Jurkat, Clone E6-1 (cell line): ENCODE data around the gene LAPTM5. TPM values are rescaled to one million over a fixed set of nuclear protein-coding genes. Genes with fewer than 3 reads are reported as not detected.
"Not testable (repeated sequence)": the region's sequence is repeated elsewhere in the genome, so short reads cannot be mapped to it uniquely, and the experiment has no call there.

Source experiments
- DNase-seq: peaks from one replicate; pipeline ENCODE4 v3.0.0-alpha.2; 2011; ENCODE audit warnings: low read depth, low spot score
- H3K4me3 ChIP-seq: 2 replicates; pipeline ENCODE4 v1.5.1; 2011; ENCODE audit warnings: mild to moderate bottlenecking, low read length, control low read depth, moderate library complexity
- polyA plus RNA-seq: library from polyadenylated mRNA; unstranded; fragments of >200 nt; gene quantifications from one replicate; pipeline ENCODE4 v1.2.1, GENCODE V29; 2012; ENCODE audit warnings: missing spikeins; ENCODE audit not compliant: insufficient read length, insufficient read depth

Gene LAPTM5
- 185 TPM for polyA plus RNA-seq

GRCh38 chr1:30757352-30758120, at the start of gene LAPTM5:
Gene LAPTM5, minus strand, starts transcription at chr1:30757774. Its CDS starts 29 bp downstream, at chr1:30757745.
- peak; percentile 54 for DNase-seq
- peak within 1 kb of the TSS; percentile 82 for H3K4me3 ChIP-seq

GRCh38 chr1:30806381-30807317, 49.1 kb upstream of the LAPTM5 start:
- no peak overlapping the region for H3K4me3 ChIP-seq
- DNase-seq: no peak

GRCh38 chr1:30805304-30806003, 47.9 kb upstream of the LAPTM5 start:
- no peak for DNase-seq
- H3K4me3 ChIP-seq: no peak overlapping the region

GRCh38 chr1:30804822-30805221, 47.2 kb upstream of the LAPTM5 start:
- DNase-seq: no peak
- H3K4me3 ChIP-seq: no peak overlapping the region

- no peak overlapping the region for H3K4me3 ChIP-seq
- no peak for DNase-seq
Measured at GRCh38 chr1:30804352-30804751, 46.8 kb upstream of the LAPTM5 start.

- no peak overlapping the region for H3K4me3 ChIP-seq
- DNase-seq: no peak
Measured at GRCh38 chr1:30803562-30803961, 46.0 kb upstream of the LAPTM5 start.

- DNase-seq: peak; percentile 45
- no peak overlapping the region for H3K4me3 ChIP-seq
Measured at GRCh38 chr1:30801771-30802198, 44.2 kb upstream of the LAPTM5 start.

GRCh38 chr1:30799233-30799511, 41.6 kb upstream of the LAPTM5 start:
- no peak overlapping the region for H3K4me3 ChIP-seq
- no peak for DNase-seq

GRCh38 chr1:30798389-30799232, 41.0 kb upstream of the LAPTM5 start:
- no peak overlapping the region for H3K4me3 ChIP-seq
- DNase-seq: no peak

GRCh38 chr1:30795026-30795425, 37.5 kb upstream of the LAPTM5 start:
- no peak overlapping the region for H3K4me3 ChIP-seq
- no peak for DNase-seq

- no peak for DNase-seq
- H3K4me3 ChIP-seq: no peak overlapping the region
Measured at GRCh38 chr1:30794260-30794659, 36.7 kb upstream of the LAPTM5 start.

- DNase-seq: no peak
Measured at GRCh38 chr1:30793209-30793608, 35.6 kb upstream of the LAPTM5 start.

GRCh38 chr1:30791868-30792267, 34.3 kb upstream of the LAPTM5 start:
- no peak overlapping the region for H3K4me3 ChIP-seq

More at GRCh38 chr1:30793209-30793608, 35.6 kb upstream of the LAPTM5 start:
- no peak overlapping the region for H3K4me3 ChIP-seq

GRCh38 chr1:30790850-30791778, 33.5 kb upstream of the LAPTM5 start:
- no peak overlapping the region for H3K4me3 ChIP-seq
- DNase-seq: peak; percentile 51

More at GRCh38 chr1:30791868-30792267, 34.3 kb upstream of the LAPTM5 start:
- DNase-seq: no peak

- DNase-seq: not testable (repeated sequence)
Measured at GRCh38 chr1:30790256-30790525, 32.6 kb upstream of the LAPTM5 start.

GRCh38 chr1:30789388-30790255, 32.0 kb upstream of the LAPTM5 start:
- DNase-seq: no peak
- no peak overlapping the region for H3K4me3 ChIP-seq

More at GRCh38 chr1:30790256-30790525, 32.6 kb upstream of the LAPTM5 start:
- not testable (repeated sequence) for H3K4me3 ChIP-seq
